Middle frontal gyrus (tissue), 1 donor: ENCODE measurements around the gene EBF4.
"Not testable (repeated sequence)": the region's sequence is repeated elsewhere in the genome, so short reads cannot be mapped to it uniquely, and the experiment has no call there.

ENCODE experiments used
- DNase-seq: peaks from one replicate; pipeline ENCODE4 v3.0.0-alpha.2; 2015; ENCODE audit warnings: low spot score; ENCODE audit errors: extremely low spot score

The EBF4 gene

GRCh38 chr20:2672446-2672845 lies 20.1 kb upstream of the EBF4 start:
- DNase-seq = no peak

GRCh38 chr20:2673453-2673852 lies 19.1 kb upstream of the EBF4 start:
- DNase-seq = no peak

GRCh38 chr20:2680046-2680445 lies 12.5 kb upstream of the EBF4 start:
- no peak for DNase-seq

GRCh38 chr20:2682040-2682439 lies 10.5 kb upstream of the EBF4 start:
- DNase-seq = not testable (repeated sequence)

- DNase-seq = not testable (repeated sequence)
Observed at GRCh38 chr20:2684817-2685216, 7.8 kb upstream of the EBF4 start.

- DNase-seq = no peak
Observed at GRCh38 chr20:2687514-2687913, 5.1 kb upstream of the EBF4 start.

GRCh38 chr20:2688041-2688591 lies 4.5 kb upstream of the EBF4 start:
- DNase-seq = no peak

- DNase-seq = no peak
Observed at GRCh38 chr20:2690213-2690612, 2.4 kb upstream of the EBF4 start.

- DNase-seq = no peak
Observed at GRCh38 chr20:2690718-2691117, 1.9 kb upstream of the EBF4 start.

- no peak for DNase-seq
Observed at GRCh38 chr20:2691127-2691526, 1.5 kb upstream of the EBF4 start.

GRCh38 chr20:2691663-2692035 lies 931 bp upstream of the EBF4 start:
- DNase-seq = no peak

- no peak for DNase-seq
Observed at GRCh38 chr20:2692886-2693285, 306 bp downstream of the EBF4 start.

GRCh38 chr20:2693286-2694007 lies 867 bp downstream of the EBF4 start:
- DNase-seq = no peak

- no peak for DNase-seq
Observed at GRCh38 chr20:2694008-2694471, 1.5 kb downstream of the EBF4 start.

GRCh38 chr20:2694519-2694918 lies 1.9 kb downstream of the EBF4 start:
- no peak for DNase-seq

GRCh38 chr20:2695206-2695983 lies 2.8 kb downstream of the EBF4 start:
- no peak for DNase-seq

- not testable (repeated sequence) for DNase-seq
Observed at GRCh38 chr20:2695984-2696525, 3.5 kb downstream of the EBF4 start.

GRCh38 chr20:2696646-2697045 lies 4.1 kb downstream of the EBF4 start:
- no peak for DNase-seq

GRCh38 chr20:2697768-2698167 lies 5.2 kb downstream of the EBF4 start:
- no peak for DNase-seq

- no peak for DNase-seq
Observed at GRCh38 chr20:2698186-2698817, 5.7 kb downstream of the EBF4 start.

GRCh38 chr20:2698912-2699311 lies 6.3 kb downstream of the EBF4 start:
- DNase-seq = no peak
